Cardiac fibroblast (primary cell): Measurements from ENCODE around the gene DPYSL5.
"Not testable (repeated sequence)": the region's sequence is repeated elsewhere in the genome, so short reads cannot be mapped to it uniquely, and the experiment has no call there.

ENCODE experiments used
- DNase-seq, 2 donors: peaks; one replicate each; pipeline versions ENCODE4 v3.0.0 to v3.0.0-alpha.2; 2010; ENCODE audit warnings: low read depth in 2 of 2
- H3K4me3 ChIP-seq, 2 donors: replicated peaks in 1 of 2; 1 replicate in 1 of 2; 2 replicates in 1 of 2; pipeline ENCODE4 v1.5.1; 2011; ENCODE audit warnings: low read depth in 2 of 2, low read length in 2 of 2, mild to moderate bottlenecking in 2 of 2, moderate library complexity in 1 of 2
- TF ChIP-seq, protein P1 (sequence below): IDR thresholded peaks from one replicate; pipeline ENCODE4 v1.5.1; 2011; ENCODE audit warnings: low read depth, mild to moderate bottlenecking, low read length, inconsistent platforms

DPYSL5 gene

DNA sequence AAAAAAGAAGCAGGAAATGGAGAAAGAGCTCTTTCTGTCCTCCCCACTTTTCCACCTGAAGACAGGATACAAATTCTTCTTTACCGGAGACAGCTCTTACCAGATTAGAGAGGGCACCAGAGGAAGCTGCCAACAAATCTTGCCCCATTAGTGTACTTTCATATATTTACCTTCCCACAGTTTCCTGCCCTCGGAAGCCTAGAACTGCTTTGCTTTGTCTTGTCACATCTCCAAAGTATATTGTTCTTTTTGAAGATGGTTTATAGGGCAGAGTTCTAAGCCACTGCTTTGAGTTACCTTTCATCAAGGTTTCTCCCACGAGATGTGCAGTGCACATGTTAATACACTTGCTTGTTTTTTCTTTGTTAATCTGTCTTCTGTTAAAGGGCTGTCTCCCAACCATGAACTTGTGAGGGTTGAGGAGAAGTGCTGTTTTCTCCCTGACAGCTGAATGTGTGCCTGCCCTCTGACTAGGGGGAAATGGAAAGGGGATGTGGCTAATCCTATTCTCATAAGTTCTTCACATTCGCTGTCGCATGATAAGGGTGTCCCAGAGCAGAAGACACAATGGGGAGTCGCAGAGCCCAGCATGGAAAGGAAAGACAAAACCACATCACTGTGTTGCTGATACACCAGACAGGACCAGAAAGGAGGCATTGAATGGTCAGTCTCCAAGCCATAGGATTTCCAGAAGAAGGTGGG is 37.9 kb upstream of the DPYSL5 start:
- DNase-seq = no peak
- TF ChIP-seq, protein P1, sequence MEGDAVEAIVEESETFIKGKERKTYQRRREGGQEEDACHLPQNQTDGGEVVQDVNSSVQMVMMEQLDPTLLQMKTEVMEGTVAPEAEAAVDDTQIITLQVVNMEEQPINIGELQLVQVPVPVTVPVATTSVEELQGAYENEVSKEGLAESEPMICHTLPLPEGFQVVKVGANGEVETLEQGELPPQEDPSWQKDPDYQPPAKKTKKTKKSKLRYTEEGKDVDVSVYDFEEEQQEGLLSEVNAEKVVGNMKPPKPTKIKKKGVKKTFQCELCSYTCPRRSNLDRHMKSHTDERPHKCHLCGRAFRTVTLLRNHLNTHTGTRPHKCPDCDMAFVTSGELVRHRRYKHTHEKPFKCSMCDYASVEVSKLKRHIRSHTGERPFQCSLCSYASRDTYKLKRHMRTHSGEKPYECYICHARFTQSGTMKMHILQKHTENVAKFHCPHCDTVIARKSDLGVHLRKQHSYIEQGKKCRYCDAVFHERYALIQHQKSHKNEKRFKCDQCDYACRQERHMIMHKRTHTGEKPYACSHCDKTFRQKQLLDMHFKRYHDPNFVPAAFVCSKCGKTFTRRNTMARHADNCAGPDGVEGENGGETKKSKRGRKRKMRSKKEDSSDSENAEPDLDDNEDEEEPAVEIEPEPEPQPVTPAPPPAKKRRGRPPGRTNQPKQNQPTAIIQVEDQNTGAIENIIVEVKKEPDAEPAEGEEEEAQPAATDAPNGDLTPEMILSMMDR = no peak
- H3K4me3 ChIP-seq = no peak overlapping the region

DNA sequence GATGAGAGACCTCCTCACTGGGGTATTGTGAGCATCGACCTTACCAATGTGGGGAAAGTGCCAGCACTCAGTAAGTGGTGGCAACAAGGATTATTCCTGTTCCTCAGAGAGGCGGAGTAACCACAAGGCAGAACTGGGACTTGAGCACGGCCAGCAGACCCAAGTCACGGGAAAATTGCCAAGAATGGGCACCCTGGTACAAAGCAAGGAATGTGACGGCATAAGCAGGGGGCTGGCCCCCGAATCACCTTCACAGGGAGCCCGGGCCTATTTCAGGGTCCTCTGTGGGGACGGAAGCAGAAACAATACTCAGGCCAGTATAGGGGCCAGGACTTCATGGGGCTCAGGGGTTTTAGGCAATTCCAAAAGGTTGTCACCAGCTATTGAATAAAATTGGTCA is 36.7 kb upstream of the DPYSL5 start:
- no peak overlapping the region for H3K4me3 ChIP-seq
- TF ChIP-seq, protein P1 = no peak
- DNase-seq = no peak

DNA sequence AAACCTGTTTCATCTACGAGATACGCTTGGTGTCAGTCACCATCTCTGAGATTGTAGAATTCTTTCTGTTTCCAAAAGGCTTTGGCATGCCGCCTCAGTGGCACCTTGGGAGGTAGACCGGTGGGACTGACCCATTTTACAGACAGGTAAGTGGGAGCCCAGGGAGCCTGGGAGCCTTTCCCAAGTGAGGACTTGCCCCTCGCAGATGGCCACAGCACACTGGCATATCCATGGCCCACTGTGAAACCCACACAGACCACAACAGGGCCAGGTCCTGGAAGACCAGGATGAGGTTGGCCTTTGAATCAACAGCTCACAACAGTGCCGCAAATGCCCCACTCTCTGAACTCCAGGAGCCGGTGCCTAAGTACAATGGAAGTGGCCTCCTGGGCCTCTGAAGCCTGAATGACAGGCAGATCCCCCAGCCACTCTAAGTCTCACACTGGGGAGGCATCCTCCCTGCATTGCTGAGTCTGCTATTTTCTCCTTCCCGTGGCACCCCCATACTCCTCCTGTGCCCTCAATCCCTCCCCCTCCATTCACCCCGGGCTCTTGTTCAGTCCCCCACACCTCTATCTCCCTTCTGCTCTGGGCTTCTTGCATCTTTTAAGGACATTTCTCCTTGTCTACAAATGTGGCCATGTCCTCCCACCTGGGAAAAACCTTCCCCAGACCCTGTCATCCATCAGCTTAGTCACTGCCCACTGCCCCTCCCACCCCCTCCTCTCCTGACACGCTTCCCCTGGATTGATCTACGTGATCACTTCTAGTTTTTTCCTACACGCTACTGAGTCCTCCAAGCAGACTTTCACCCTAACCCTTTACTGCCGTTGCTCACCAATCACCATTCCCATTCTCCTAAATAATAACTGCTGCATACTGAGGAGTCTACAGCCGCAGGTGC is 35.9 kb upstream of the DPYSL5 start:
- DNase-seq = no peak
- no peak overlapping the region for H3K4me3 ChIP-seq
- TF ChIP-seq, protein P1 = no peak

DNA sequence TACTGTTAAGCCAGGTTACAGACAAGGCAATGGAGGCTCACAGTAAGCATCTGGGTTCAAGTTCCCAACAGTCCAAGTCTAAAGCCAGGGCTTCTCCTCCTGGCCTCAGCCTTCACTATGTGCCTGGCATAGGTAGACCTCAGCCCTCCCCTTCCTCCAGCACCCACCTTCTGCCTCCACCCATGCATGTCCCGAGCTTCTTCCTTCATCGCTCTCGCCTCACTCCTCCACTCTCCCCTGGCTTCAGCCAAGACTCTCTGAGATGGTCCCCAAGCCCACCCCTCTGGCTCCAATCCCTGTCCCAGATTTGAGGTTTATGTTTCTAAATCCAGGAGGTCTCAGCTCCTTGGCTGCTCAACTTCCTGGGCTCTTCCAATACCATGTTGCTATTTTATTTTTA is 35.2 kb upstream of the DPYSL5 start:
- no peak for DNase-seq
- no peak overlapping the region for H3K4me3 ChIP-seq
- TF ChIP-seq, protein P1 = no peak

DNA sequence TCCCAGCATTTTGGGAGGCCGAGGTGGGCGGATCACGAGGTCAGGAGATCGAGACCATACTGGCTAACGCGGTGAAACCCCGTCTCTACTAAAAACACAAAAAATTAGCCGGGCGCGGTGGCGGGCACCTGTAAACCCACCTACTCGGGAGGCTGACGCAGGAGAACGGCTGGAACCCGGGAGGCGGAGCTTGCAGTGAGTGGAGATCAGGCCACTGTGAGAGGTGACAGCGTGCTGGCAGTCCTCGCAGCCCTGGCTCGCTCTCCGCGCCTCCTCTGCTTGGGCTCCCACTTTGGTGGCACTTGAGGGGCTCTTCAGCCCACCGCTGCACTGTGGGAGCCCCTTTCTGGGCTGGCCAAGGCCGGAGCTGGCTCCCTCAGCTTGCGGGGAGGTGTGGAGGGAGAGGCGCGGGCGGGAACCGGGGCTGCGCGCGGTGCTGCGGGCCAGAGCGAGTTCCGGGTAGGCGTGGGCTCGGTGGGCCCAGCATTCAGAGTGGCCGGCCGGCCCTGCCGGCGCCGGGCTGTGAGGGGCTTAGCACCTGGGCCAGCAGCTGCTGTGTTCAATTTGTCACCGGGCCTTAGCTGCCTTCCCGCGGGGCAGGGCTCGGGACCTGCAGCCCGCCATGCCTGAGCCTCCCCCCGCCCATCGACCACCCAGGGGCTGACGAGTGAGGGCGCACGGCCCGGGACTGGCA is 33.7 kb upstream of the DPYSL5 start:
- not testable (repeated sequence) for H3K4me3 ChIP-seq, DNase-seq

DNA sequence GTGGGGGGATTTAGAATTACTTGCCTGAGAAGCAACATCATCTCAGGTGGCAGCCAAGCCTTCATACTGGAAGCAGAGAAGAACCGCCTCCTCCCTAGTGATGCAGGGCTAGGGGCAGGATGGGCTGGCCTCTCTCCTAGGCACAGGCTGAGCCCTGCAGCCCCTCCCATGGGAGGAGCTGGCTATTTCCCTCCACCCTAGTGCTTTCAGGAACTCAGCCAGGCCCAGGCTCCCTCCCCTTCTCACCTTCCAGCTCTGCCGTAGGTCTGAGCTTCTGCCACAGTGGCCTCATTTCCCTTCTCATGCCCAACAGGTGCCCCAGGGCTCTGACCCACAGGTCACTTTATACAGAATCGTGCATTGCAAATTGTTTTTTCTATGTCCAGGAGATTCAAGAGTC is 31.0 kb upstream of the DPYSL5 start:
- H3K4me3 ChIP-seq = no peak overlapping the region
- TF ChIP-seq, protein P1 = no peak
- DNase-seq = no peak

DNA sequence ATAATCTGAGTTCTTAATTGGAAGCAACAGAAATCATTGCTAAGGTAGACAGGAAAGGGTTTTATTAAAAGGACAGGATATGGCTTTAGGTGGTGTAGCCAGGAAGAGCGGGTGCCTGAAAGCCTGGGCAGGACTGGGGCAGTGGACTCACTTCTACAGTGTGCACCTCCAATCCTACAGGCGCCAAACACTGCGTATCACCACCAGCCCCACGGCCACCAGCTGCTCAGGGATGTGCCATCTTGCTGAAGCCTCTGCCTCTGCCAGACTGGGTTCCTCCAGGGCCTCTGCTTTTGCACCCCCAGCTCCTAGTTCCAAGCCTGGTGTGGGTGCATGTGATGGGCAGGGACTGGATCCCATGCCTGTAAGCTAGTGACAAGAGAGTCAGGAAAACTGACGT is 29.7 kb upstream of the DPYSL5 start:
- DNase-seq = no peak
- TF ChIP-seq, protein P1 = no peak
- H3K4me3 ChIP-seq = no peak overlapping the region
